Measurements from ENCODE around the gene CACNA1A. TPM values are rescaled to one million over a fixed set of nuclear protein-coding genes. Genes with fewer than 3 reads are reported as not detected.
"Not testable (repeated sequence)": the region's sequence is repeated elsewhere in the genome, so short reads cannot be mapped to it uniquely, and the experiment has no call there.

Gene CACNA1A
- total RNA-seq, 4 donors from 2014 or later: 1.1 TPM; not detected in 3

DNA sequence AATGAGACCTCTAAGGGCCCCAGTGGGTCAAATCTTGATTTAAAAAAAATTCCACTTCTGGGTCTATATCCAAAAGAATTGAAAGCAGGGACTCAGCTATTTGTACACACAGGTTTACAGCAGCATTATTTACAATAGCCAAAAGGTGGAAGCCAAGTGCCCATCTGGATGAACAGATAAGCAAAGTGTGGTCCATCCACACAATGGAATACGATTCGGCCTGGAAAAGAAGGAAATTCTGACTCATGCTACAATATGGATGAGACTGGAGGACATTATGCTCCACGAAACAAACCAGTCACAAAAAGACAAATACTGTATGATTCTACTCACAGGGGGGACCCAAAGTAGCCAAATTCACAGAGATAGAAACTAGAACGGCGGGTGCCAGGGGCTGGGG lies 76.7 kb downstream of the CACNA1A start:
- no peak for TF ChIP-seq POLR2A (IDR thresholded peaks at IDR 0.05)
- TF ChIP-seq, protein P1, sequence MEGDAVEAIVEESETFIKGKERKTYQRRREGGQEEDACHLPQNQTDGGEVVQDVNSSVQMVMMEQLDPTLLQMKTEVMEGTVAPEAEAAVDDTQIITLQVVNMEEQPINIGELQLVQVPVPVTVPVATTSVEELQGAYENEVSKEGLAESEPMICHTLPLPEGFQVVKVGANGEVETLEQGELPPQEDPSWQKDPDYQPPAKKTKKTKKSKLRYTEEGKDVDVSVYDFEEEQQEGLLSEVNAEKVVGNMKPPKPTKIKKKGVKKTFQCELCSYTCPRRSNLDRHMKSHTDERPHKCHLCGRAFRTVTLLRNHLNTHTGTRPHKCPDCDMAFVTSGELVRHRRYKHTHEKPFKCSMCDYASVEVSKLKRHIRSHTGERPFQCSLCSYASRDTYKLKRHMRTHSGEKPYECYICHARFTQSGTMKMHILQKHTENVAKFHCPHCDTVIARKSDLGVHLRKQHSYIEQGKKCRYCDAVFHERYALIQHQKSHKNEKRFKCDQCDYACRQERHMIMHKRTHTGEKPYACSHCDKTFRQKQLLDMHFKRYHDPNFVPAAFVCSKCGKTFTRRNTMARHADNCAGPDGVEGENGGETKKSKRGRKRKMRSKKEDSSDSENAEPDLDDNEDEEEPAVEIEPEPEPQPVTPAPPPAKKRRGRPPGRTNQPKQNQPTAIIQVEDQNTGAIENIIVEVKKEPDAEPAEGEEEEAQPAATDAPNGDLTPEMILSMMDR (IDR thresholded peaks at IDR 0.05): no peak
- no peaks in the 10 kb centered on the region for H3K4me1 ChIP-seq
- no peaks in the 10 kb centered on the region for H3K36me3 ChIP-seq
- no peak overlapping the region for H3K27ac ChIP-seq
- peaks cover 0 to 17% (median 0%) of the 10 kb centered on the region in 4 donors for H3K27me3 ChIP-seq
- no peak for DNase-seq
- intact Hi-C loops (cut with DNase I): no loop called here
- 27 to 35% methylated on average over 5 of the region's 5 CpGs for WGBS, 2 donors
- no peak overlapping the region for H3K4me3 ChIP-seq
- H3K9me3 ChIP-seq: peaks cover 0 to 14% (median 0%) of the 10 kb centered on the region in 3 donors

DNA sequence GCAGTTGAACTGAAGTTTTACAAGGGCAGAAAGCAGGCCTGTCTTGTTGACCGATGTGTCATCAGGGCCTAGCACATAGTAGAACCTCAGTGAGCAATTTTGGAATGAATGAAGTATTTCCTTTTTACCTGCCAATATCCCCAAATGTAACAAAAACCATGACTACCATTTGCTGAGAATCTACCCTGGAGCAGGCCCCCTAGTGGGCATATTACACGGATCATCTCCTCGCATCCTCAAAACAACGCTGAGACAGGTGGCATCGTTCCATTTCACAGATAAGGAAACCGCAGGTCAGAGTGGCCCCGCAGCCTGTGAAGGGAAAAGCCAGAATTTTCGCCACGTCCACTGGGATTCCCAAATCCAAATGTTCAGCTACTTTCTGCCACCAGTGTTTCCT lies 77.9 kb downstream of the CACNA1A start:
- intact Hi-C loops (cut with DNase I): no loop called here
- WGBS, 2 donors: 36 to 42% methylated on average over 9 of the region's 9 CpGs
- H3K9me3 ChIP-seq: peaks cover 0 to 21% (median 0%) of the 10 kb centered on the region in 3 donors

DNA sequence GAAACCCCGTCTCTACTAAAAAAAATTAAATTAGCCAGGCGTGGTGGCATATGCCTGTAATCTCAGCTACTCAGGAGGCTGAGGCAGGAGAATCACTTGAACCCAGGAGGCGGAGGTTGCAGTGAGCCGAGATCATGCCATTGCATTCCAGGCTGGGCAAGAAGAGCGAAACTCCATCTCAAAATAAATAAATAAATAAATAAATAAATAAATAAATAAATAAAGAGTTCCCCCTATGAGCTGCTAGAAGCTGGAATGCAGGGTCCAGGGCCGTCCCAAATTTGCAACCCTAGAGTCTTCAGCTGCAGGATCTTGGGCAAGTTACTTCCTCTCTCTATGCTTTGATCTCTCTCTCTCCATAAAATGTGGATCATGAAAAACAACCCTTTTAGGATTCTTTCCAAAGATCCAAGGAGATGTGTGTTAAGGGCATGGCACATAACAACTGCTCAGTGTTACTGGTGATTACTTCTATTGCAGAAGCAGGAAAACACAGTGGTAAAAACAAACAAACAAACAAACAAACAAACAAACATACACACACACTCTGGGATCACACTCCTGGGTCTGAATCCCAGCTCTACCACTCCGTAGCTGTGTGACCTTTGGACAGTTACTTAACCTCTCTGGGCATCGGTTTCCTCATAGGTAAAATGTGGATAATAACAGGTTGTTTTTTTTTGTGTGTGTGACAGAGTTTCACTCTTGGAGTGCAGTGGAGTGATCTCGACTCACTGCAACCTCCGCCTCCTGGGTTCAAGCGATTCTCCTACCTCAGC lies 78.8 kb downstream of the CACNA1A start:
- no peaks in the 10 kb centered on the region for H3K4me1 ChIP-seq
- TF ChIP-seq, protein P1 (IDR thresholded peaks at IDR 0.05): no peak
- no peak for TF ChIP-seq POLR2A (IDR thresholded peaks at IDR 0.05)
- intact Hi-C loops (cut with DNase I): no loop called here
- 71 to 83% methylated on average over 6 to 10 of the region's 11 CpGs for whole genome bisulfite sequencing, 2 donors
- H3K9me3 ChIP-seq: peaks cover 0 to 29% (median 4%) of the 10 kb centered on the region in 3 donors
- H3K4me3 ChIP-seq: no peak overlapping the region
- no peak overlapping the region for H3K27ac ChIP-seq
- H3K27me3 ChIP-seq: peaks cover 0 to 17% (median 0%) of the 10 kb centered on the region in 4 donors
- no peaks in the 10 kb centered on the region for H3K36me3 ChIP-seq
- DNase-seq: no peak

More for the DNA sequence above, 77.9 kb downstream of the CACNA1A start:
- Histone ChIP-seq H3K27me3 (peaks cover 0 to 17% (median 0%) of the 10 kb centered on the region in 4 donors), H3K36me3 (no peaks in the 10 kb centered on the region), H3K4me3 (no peak overlapping the region), H3K4me1 (no peaks in the 10 kb centered on the region), H3K27ac (no peak overlapping the region)
- no peak for DNase-seq
- TF ChIP-seq POLR2A (IDR thresholded peaks at IDR 0.05): no peak
- TF ChIP-seq, protein P1 (IDR thresholded peaks at IDR 0.05): peak in 3 of 6 experiments; percentile 15 to 50 (median 25)

- H3K36me3 ChIP-seq; H3K27ac ChIP-seq; DNase-seq; H3K4me1 ChIP-seq; H3K4me3 ChIP-seq; intact Hi-C loops (cut with DNase I): not testable (repeated sequence)
- Histone ChIP-seq H3K9me3 (peaks cover 0 to 44% (median 5%) of the 10 kb centered on the region in 3 donors), H3K27me3 (peaks cover 0 to 17% (median 0%) of the 10 kb centered on the region in 4 donors)
- 91 to 94% methylated on average over 3 of the region's 3 CpGs for WGBS, 2 donors
Observed at GRCh38 chr19:13425875-13426274, 80.4 kb downstream of the CACNA1A start.

- intact Hi-C loops (cut with DNase I): no loop called here
Observed at GRCh38 chr19:13425151-13425550, 81.1 kb downstream of the CACNA1A start.

More at GRCh38 chr19:13425151-13425550, 81.1 kb downstream of the CACNA1A start:
- DNase-seq: no peak
- Histone ChIP-seq H3K36me3 (no peaks in the 10 kb centered on the region), H3K4me1 (no peaks in the 10 kb centered on the region), H3K4me3 (no peak overlapping the region), H3K27ac (no peak overlapping the region), H3K9me3 (peaks cover 0 to 45% (median 5%) of the 10 kb centered on the region in 3 donors), H3K27me3 (peaks cover 0 to 10% (median 0%) of the 10 kb centered on the region in 4 donors)
- WGBS, 2 donors: 57 to 59% methylated on average over 3 of the region's 3 CpGs
- TF ChIP-seq, protein P1 (IDR thresholded peaks at IDR 0.05): no peak
- no peak for TF ChIP-seq POLR2A (IDR thresholded peaks at IDR 0.05)

Measured in esophagus squamous epithelium (tissue), 5 donors.